ENCODE measurements around the gene NTRK3.
"Not testable (repeated sequence)": the region's sequence is repeated elsewhere in the genome, so short reads cannot be mapped to it uniquely, and the experiment has no call there.

Gene NTRK3

GRCh38 chr15:88075102-88075501 is 181.4 kb downstream of the NTRK3 start:
- TF ChIP-seq CTCF (conservative IDR thresholded peaks at IDR 0.05): no peak
- H3K27ac ChIP-seq: no peak overlapping the region

GRCh38 chr15:88074386-88074785 is 182.2 kb downstream of the NTRK3 start:
- no peak overlapping the region for H3K27ac ChIP-seq

GRCh38 chr15:88073391-88073691 is 183.2 kb downstream of the NTRK3 start:
- TF ChIP-seq CTCF (conservative IDR thresholded peaks at IDR 0.05): no peak
- H3K27ac ChIP-seq: no peak overlapping the region

More at GRCh38 chr15:88074386-88074785, 182.2 kb downstream of the NTRK3 start:
- TF ChIP-seq CTCF (conservative IDR thresholded peaks at IDR 0.05): no peak

- no peak overlapping the region for H3K27ac ChIP-seq
- no peak for TF ChIP-seq CTCF (conservative IDR thresholded peaks at IDR 0.05)
These were observed 183.7 kb downstream of the NTRK3 start for GRCh38 chr15:88072598-88073390.

- not testable (repeated sequence) for H3K27ac ChIP-seq
These were observed 184.4 kb downstream of the NTRK3 start for GRCh38 chr15:88072133-88072532.

- TF ChIP-seq CTCF (conservative IDR thresholded peaks at IDR 0.05): no peak
- H3K27ac ChIP-seq: no peak overlapping the region
These were observed 185.4 kb downstream of the NTRK3 start for GRCh38 chr15:88071141-88071540.

GRCh38 chr15:88069561-88069960 is 187.0 kb downstream of the NTRK3 start:
- no peak overlapping the region for H3K27ac ChIP-seq
- no peak for TF ChIP-seq CTCF (conservative IDR thresholded peaks at IDR 0.05)

GRCh38 chr15:88067331-88067685 is 189.2 kb downstream of the NTRK3 start:
- H3K27ac ChIP-seq: no peak overlapping the region
- TF ChIP-seq CTCF (conservative IDR thresholded peaks at IDR 0.05): no peak

All from VCaP (cell line).